ELF-1 (cell line): ENCODE data around the gene FAM151A.
A peak's percentile ranks its signal among the peaks of the same experiment; 100 is the strongest.

ENCODE experiments used
- DNase-seq: peaks from one replicate; pipeline ENCODE4 v3.0.0-alpha.2; 2016; ENCODE audit warnings: low read depth, low spot score

The FAM151A gene

DNA sequence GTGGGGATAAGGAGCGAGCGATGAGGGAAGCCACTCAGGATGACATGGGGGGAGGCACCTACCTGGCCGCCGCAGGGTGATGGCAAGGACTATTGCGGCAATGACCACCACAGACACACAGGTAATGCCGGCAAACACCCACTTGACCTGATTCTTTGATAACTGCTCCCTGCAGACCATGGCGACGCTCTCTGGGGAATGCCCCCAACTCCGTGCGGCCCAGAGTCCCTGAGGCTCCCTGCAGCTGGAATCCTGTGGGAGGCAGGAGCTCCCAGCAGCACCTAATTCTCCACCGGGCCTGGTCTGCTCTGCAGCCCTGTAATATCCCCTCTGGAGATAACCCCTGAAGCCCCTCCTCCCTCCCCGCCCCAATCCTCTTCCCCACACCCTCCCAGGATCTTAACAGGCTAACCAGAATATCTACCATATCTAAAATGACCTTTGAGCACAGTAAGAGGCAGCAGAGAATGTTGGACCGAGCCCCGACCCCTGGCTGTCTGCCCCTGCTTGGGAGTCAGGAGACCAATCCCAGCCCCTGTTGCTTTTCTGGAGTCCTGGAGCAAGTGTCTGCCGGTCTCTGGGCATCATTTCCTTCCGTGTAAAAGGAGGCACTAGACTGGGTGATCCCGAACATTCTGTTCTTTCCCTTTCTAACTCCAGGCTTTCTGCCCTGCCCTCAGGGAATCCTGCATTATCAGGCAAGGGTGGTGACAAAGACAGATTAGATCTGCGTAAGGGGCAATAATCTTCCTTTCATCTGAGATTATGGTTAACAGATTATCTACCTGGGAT lies at the start of gene FAM151A:
TSS of gene FAM151A (minus strand) at position 310 of the 792 bp plus-strand sequence. CDS start at position 180, 130 bp downstream.
- no peak for DNase-seq

DNA sequence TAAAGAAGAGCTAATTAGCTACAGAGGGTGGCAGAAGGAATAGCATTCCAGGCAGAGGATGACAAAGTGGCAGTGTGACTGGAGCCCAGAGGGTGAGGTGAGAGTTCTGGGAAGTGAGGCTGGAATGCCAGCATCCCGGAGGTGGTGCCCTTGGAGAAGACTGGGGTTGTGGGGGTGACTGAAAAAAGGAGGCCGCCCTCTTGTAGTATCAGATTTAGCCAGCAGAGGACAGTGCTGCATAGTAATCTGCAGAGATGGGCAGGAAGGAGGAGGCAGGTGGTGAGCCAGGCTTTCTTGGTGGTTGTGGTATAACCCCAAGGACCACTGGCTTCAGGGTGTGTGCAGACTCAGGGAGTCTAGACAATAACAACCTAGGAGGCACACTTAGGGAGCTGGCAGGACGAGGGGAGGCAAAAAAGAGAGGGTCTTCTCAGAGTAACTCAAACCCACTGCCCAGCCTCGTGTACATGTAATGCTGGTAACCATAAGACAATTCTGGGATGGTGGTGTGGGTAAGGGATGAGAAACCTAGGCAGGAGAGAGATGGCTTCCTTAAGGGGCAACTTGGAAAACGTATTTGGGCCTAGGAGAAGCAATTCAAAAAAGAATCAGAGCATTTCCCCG lies 48.8 kb upstream of the FAM151A start:
- DNase-seq: peak; percentile 79

- no peak for DNase-seq
Observed at GRCh38 chr1:54668567-54668966, 45.2 kb upstream of the FAM151A start.

GRCh38 chr1:54667797-54668196 lies 44.5 kb upstream of the FAM151A start:
- DNase-seq: no peak

GRCh38 chr1:54666333-54666732 lies 43.0 kb upstream of the FAM151A start:
- no peak for DNase-seq

- no peak for DNase-seq
Observed at GRCh38 chr1:54665852-54666251, 42.5 kb upstream of the FAM151A start.

GRCh38 chr1:54664364-54664763 lies 41.0 kb upstream of the FAM151A start:
- DNase-seq: no peak

- DNase-seq: no peak
Observed at GRCh38 chr1:54663725-54664124, 40.4 kb upstream of the FAM151A start.

DNA sequence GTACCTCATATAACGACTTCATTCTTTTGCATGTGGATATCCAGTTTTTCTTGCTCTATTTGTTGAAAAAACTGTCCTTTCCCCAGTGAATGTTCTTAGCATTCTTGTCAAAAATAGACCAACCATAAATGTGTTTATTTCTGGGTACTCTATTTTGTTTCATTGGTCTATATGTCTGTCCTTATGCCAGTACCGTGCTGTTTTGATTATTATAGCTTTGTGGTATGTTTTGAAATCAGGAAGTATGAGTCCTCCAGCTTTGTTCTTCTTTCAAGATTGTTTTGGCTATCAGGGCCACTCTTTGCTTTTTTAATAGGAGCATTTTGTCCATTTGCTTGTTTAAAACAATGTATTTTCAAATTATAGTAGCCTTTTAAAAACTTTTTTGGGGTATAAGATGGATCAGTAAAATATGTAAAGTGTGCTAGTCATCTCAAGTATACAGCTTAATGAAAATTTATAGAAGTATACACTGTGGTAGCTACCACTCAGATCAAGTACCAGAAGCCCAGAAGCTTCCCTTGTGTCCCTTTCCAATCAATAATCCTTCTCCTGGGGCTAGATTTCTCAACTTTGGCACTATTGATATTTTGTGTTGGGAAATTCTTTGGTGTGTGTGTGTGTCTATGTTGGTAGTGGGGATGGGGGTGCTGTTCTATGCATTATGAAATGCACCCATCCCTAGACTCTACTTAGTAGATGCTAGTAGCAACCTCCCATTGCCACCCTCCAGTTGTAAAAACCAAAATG lies 35.0 kb upstream of the FAM151A start:
- no peak for DNase-seq

DNA sequence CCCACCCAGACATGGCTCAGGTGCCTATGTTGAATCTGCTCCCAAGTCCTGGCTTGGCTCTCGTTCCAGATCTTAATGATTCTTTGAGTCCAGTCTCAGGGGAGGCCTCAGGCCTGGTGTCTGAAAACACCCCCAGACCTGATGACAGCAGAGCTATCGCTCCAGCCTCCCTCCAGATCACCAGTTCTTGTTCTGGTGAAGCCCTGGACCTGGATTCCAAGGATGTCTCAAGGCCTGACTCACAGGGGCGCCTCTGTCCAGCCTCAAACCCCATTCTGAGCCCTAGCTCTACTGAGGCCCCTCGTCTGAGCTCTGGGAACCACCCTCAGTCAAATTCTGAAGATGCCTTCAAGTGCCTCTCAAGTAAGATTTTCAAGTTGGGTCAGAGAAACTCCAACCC lies 29.7 kb upstream of the FAM151A start:
- DNase-seq: peak; percentile 51

- no peak for DNase-seq
Observed at GRCh38 chr1:54652168-54652567, 28.8 kb upstream of the FAM151A start.

DNA sequence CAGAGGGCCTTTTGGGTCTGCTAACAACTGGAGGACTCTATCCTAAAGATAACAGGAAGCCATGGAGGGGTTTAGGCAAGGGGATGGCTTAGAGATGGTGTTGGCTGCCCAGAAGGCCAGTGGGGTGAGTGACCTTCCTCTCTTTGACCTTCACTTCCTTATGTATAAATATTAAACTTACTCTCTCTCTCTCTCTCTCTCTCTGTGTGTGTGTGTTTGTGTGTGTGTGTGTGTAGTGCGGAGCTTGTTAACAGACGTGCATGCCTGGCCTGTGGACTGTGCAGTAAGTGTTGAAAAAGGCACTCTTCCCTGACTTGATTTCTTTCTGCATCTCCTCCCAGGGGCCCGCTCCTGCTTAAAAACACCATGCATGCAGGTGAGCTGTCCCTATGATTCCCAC lies 28.3 kb upstream of the FAM151A start:
- no peak for DNase-seq

DNA sequence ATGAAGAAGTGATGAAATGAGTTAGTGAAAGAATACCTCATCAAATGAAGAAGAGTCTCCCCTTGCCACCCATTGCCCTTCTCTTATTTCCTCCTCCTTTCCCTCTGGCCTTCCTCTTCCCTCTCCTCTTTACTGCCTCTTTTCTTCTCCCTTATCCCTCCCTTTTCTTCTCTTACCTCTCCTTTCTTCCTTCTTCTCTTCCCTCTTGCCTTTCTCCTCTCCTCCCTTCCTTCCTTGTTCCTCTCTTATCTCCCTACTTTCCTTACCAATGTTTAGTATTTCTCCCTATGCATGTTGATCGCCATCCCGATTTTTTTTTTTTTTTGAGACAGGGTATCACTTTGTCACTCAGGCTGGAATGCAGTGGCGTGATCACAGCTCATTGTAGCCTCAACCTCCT lies 27.1 kb upstream of the FAM151A start:
- no peak for DNase-seq

DNA sequence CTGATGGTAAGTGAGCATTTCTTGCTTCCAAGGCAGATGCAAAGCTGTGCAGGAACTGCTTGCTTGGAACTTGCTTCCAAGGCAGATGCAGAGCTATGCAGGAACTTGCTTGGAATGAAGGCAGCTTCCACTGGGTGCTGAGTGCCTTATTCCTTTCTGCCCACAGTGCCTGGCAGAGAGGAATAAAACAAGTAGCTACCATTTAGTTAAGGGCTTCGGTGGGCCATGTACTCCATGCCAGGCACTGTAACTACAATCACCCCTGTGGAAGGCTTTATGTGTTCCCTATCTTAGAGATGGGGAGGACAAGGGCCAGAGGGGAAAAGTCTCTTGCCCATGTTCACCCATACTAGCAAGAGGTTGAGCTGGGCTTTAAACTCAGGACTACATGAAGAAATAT lies 26.6 kb upstream of the FAM151A start:
- DNase-seq: no peak

DNA sequence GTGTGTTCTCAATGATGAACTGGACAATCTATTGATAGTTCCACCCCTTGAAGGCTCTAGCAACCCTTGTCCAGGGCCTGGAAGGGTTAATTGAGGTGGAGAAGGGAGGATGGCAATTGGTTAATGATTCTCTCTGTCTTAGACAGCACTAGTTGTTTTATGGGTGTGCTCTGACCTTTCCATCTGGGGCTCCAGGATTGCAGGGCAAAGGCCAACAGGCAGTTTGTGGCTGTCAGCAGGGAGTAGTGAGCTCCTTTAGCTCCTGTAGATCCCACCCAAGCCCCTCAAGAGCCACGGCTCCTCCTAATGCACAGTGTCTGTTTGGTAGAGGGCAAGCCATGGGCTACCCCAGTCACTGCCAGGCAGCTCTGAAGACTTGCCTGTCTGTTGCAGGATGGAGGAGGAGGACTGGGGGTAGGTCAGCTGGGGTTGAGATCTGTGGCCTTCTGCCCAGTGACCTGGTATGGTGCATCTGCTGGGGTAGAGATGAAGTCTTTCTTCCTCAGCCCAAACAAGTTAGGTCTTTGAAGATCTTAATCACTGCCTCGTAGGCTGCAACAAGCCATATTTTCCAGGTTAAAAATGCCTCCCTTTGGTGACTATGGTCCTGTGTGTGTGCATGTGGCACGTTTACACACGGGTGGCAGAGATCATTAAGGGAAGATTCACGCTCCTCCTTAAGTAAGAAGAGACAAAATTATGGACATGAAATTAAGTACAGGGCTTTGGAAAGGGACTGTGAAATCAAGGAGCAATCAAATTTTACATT lies 26.0 kb upstream of the FAM151A start:
- DNase-seq: no peak

- no peak for DNase-seq
Observed at GRCh38 chr1:54645806-54646676, 22.7 kb upstream of the FAM151A start.

- no peak for DNase-seq
Observed at GRCh38 chr1:54643736-54644135, 20.4 kb upstream of the FAM151A start.

GRCh38 chr1:54640863-54641836 lies 17.8 kb upstream of the FAM151A start, which contains the start of gene MROH7:
Gene MROH7, plus strand, starts transcription at chr1:54641786. Its CDS starts 11,141 bp downstream, at chr1:54652927.
- DNase-seq: no peak

GRCh38 chr1:54640361-54640760 lies 17.0 kb upstream of the FAM151A start:
- DNase-seq: no peak
